Glutamatergic neuron (in vitro differentiated cells): ENCODE results near the gene RPS21. TPM values are rescaled to one million over a fixed set of nuclear protein-coding genes. Genes with fewer than 3 reads are reported as not detected.
A peak's percentile ranks its signal among the peaks of the same experiment; 100 is the strongest.

Experiments used
- DNase-seq: peaks from one replicate; pipeline ENCODE4 v3.0.0; 2022
- H3K27ac Mint-ChIP-seq: one replicate; pipeline ENCODE4 v1.8.0; 2020; ENCODE audit warnings: mild to moderate bottlenecking, mixed read lengths, inconsistent platforms; ENCODE audit not compliant: unreplicated experiment
- H3K27me3 Mint-ChIP-seq: one replicate; pipeline ENCODE4 v1.8.0; 2020; ENCODE audit warnings: mild to moderate bottlenecking, moderate library complexity, mixed read lengths, inconsistent platforms; ENCODE audit not compliant: unreplicated experiment
- H3K36me3 Mint-ChIP-seq: one replicate; pipeline ENCODE4 v1.8.0; 2020; ENCODE audit warnings: mild to moderate bottlenecking, mixed read lengths, inconsistent platforms; ENCODE audit not compliant: unreplicated experiment
- H3K4me1 Mint-ChIP-seq: one replicate; pipeline ENCODE4 v1.8.0; 2020; ENCODE audit warnings: mild to moderate bottlenecking, low read depth, mixed read lengths, inconsistent platforms; ENCODE audit not compliant: unreplicated experiment
- H3K4me3 Mint-ChIP-seq: one replicate; pipeline ENCODE4 v1.8.0; 2020; ENCODE audit warnings: mild to moderate bottlenecking, mixed read lengths, inconsistent platforms; ENCODE audit not compliant: unreplicated experiment
- H3K9me3 Mint-ChIP-seq: one replicate; pipeline ENCODE4 v1.8.0; 2020; ENCODE audit warnings: mild to moderate bottlenecking, moderate library complexity, mixed read lengths, inconsistent platforms; ENCODE audit not compliant: unreplicated experiment
- CTCF ChIP-seq: fragments of 200-600 bp; sonication (generic); IDR thresholded peaks from one replicate; pipeline ENCODE4 v1.5.0; 2021; ENCODE audit not compliant: partially characterized antibody, unreplicated experiment
- total RNA-seq: library from RNA; stranded (reverse); fragmentation: NEBNext Ultra II Directional; extraction: Animal tissue kit (Norgen Biotek cat#: 25700); gene quantifications from one replicate; pipeline ENCODE4 v1.2.1, GENCODE V29; 2021; ENCODE audit not compliant: unreplicated experiment

The RPS21 gene
- total RNA-seq, 1 donor from 2014 or later, result 829 TPM

GRCh38 chr20:62381202-62381797 is 5.6 kb upstream of the RPS21 start:
- Mint-ChIP-seq H3K4me3 (no peak overlapping the region), H3K27ac (no peak overlapping the region), H3K36me3 (peaks cover 6% of the 10 kb centered on the region), H3K4me1 (peaks cover 20% of the 10 kb centered on the region), H3K9me3 (peaks cover 6% of the 10 kb centered on the region), H3K27me3 (peaks cover 9% of the 10 kb centered on the region)
- DNase-seq, result no peak
- TF ChIP-seq CTCF, result no peak

GRCh38 chr20:62381842-62382241 is 5.1 kb upstream of the RPS21 start:
- no peak for DNase-seq
- Mint-ChIP-seq H3K27me3 (peaks cover 9% of the 10 kb centered on the region), H3K36me3 (peaks cover 6% of the 10 kb centered on the region), H3K4me1 (peaks cover 20% of the 10 kb centered on the region), H3K4me3 (peak overlapping the region; percentile 59), H3K27ac (peak overlapping the region; percentile 9), H3K9me3 (peaks cover 6% of the 10 kb centered on the region)
- TF ChIP-seq CTCF, result no peak

DNA sequence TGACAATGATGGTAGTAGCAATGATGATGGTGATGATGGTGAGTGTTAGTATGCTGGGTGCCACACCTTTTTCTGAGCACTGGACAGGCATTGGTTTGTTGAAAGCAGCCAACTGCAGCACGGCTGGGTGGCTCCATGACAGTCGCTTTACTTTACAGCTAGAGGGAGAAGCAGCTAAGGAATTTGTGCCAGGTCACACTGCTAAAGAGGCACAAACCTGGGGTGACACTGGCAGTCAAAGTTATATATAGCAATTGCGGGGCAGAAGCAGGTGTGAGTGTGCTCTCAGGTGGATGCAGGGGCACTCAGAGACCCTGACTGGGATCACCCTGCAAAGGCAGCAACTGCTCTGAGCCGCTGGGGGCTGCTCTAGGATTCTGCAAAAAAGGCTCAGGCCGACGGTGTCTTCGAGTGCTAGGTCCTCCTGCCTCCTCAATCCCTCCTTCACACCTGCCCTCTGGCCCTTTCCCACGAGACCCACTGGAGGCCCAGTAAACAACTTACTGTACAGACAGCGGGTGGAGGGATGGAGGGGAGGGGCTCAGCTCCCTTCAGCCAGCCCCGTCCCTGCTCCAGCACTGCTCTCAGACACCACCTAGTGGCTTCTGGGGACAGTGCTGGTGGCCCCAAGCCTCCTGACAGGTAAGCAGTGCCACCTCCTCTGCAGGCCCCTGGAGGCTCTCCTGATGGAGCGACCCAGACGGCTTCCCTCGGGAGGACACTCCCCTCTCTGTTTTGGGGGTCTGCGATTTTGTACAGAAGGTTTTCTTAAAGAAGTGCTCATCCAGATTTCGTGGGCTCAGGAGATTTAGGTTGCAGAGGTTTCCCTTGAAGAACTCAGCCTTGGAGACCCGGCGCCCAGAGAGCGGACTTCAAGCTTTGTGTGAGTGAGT is 4.4 kb upstream of the RPS21 start:
- TF ChIP-seq CTCF, result peak; percentile 91
- H3K27ac Mint-ChIP-seq, result peak overlapping the region; percentile 9
- H3K36me3 Mint-ChIP-seq, result peaks cover 6% of the 10 kb centered on the region
- peaks cover 16% of the 10 kb centered on the region for H3K4me1 Mint-ChIP-seq
- peak; percentile 88 for DNase-seq
- peaks cover 3% of the 10 kb centered on the region for H3K9me3 Mint-ChIP-seq
- H3K27me3 Mint-ChIP-seq, result peaks cover 12% of the 10 kb centered on the region
- H3K4me3 Mint-ChIP-seq, result no peak overlapping the region

DNA sequence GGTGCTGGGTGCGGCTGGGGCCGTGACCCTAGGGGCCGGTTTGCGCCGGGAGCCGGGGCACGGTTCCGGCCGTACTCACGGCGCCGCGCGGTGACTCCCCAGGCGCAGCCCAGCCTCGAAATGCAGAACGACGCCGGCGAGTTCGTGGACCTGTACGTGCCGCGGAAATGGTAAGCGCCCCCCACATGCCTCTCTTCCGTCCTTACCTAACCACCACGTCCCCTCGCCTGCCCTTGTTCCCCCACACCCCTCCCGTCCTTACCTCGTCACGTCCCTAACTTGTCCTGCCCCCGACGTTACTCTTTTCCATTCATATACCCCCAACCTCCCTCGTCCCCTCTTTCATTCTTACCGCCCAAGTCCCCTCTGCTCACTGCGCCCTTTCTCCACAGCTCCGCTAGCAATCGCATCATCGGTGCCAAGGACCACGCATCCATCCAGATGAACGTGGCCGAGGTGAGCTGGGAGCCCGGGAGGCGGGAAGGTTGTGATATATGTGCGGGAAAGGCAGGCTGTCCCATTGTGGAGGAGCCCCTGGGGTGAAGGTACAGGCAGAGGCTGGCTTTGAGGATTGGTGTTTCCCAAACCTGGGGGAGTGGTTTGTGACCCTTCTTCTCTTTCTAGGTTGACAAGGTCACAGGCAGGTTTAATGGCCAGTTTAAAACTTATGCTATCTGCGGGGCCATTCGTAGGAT is 463 bp downstream of the RPS21 start:
- TF ChIP-seq CTCF, result no peak
- Mint-ChIP-seq H3K4me3 (peak overlapping the region; percentile 99), H3K9me3 (peaks cover 11% of the 10 kb centered on the region), H3K36me3 (no peaks in the 10 kb centered on the region), H3K4me1 (peaks cover 15% of the 10 kb centered on the region), H3K27ac (peak overlapping the region; percentile 86), H3K27me3 (peaks cover 24% of the 10 kb centered on the region)
- DNase-seq, result no peak
